Measurements from ENCODE around the gene HAGHL.

DNA sequence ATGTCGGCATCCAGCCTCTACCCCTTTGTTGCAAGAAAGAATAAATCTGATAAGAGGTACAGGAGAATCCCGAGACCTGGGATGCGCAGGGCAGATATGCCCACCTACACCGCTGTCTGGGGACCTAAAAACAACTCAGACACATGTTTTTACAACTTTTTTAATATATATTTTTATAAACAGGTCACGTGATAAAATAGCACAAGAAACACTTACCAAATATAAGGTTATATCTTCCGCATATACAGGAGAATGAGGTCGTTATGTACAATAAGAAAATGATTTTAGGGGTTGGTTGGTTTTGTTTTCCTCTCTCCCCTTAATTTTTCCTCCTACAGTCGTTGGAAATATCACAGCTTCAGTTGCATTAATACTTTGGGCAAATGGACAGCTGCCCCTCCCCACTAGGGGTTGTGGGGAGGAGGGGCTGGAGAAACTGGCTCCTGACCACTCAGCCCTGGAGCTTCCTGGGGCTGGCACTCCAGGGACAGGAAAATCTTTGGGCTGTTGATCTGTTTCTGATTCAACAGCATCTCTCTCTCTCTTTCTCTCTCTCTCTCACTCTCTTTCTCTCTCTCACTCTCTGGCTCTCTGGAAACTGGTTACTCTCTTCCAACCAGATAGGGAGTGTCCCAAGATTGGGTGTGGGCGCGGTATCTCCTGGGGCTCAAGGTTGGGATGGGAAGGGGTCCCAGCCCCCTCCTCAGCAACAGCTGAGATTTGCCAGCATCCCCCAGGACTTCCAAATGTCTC is 34.4 kb upstream of the HAGHL start:
- TF ChIP-seq, protein P1, sequence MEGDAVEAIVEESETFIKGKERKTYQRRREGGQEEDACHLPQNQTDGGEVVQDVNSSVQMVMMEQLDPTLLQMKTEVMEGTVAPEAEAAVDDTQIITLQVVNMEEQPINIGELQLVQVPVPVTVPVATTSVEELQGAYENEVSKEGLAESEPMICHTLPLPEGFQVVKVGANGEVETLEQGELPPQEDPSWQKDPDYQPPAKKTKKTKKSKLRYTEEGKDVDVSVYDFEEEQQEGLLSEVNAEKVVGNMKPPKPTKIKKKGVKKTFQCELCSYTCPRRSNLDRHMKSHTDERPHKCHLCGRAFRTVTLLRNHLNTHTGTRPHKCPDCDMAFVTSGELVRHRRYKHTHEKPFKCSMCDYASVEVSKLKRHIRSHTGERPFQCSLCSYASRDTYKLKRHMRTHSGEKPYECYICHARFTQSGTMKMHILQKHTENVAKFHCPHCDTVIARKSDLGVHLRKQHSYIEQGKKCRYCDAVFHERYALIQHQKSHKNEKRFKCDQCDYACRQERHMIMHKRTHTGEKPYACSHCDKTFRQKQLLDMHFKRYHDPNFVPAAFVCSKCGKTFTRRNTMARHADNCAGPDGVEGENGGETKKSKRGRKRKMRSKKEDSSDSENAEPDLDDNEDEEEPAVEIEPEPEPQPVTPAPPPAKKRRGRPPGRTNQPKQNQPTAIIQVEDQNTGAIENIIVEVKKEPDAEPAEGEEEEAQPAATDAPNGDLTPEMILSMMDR (conservative IDR thresholded peaks at IDR 0.05; ENCODE audit: low read depth, low read length) = no peak
- TF ChIP-seq EZH2 (IDR thresholded peaks at IDR 0.05; ENCODE audit: borderline replicate concordance, low read depth, low read length, poor library complexity, severe bottlenecking) = no peak

All from A673 (cell line).